HepG2 (cell line): ENCODE measurements around the gene HPCAL1. TPM values are rescaled to one million over a fixed set of nuclear protein-coding genes. Genes with fewer than 3 reads are reported as not detected.

ENCODE experiments used
- BRCA1 ChIP-seq: sonication (generic); formaldehyde crosslinking; IDR thresholded peaks from 2 replicates; pipeline ENCODE4 v1.4.0; 2020; ENCODE audit warnings: missing genetic modification reagents
- E2F5 ChIP-seq: sonication (generic); formaldehyde crosslinking; conservative IDR thresholded peaks from 2 replicates; pipeline ENCODE4 v1.4.0; 2020; ENCODE audit warnings: missing genetic modification reagents
- FOXO4 ChIP-seq: sonication (generic); formaldehyde crosslinking; conservative IDR thresholded peaks from 2 replicates; pipeline ENCODE4 v1.8.1; 2023; ENCODE audit warnings: missing genetic modification reagents
- NFE2L1 ChIP-seq: sonication (generic); formaldehyde crosslinking; IDR thresholded peaks from 2 replicates; pipeline ENCODE4 v1.4.0; 2020; ENCODE audit warnings: missing genetic modification reagents, mild to moderate bottlenecking, borderline replicate concordance
- ONECUT2 ChIP-seq: sonication (generic); formaldehyde crosslinking; IDR thresholded peaks from 2 replicates; pipeline ENCODE4 v1.4.0; 2020; ENCODE audit warnings: missing genetic modification reagents
- SRSF4 ChIP-seq: fragments of 200-400 bp; formaldehyde crosslinking; IDR thresholded peaks from one replicate; pipeline ENCODE4 v1.6.1; 2018; ENCODE audit warnings: mild to moderate bottlenecking, low read depth, low read length, moderate library complexity; ENCODE audit not compliant: poor library complexity, severe bottlenecking
- TERF1 ChIP-seq: sonication (generic); formaldehyde crosslinking; IDR thresholded peaks from 2 replicates; pipeline ENCODE4 v1.8.0; 2022; ENCODE audit warnings: mild to moderate bottlenecking, missing genetic modification reagents, moderate library complexity
- THYN1 ChIP-seq: sonication (generic); formaldehyde crosslinking; IDR thresholded peaks from 2 replicates; pipeline ENCODE4 v1.8.1; 2023; ENCODE audit warnings: low read depth, mild to moderate bottlenecking, moderate library complexity, missing genetic modification reagents, borderline replicate concordance
- ZNF460 ChIP-seq: sonication (generic); formaldehyde crosslinking; IDR thresholded peaks from 2 replicates; pipeline ENCODE4 v1.5.1; 2020; ENCODE audit warnings: missing genetic modification reagents, mild to moderate bottlenecking, borderline replicate concordance
- ZNF543 ChIP-seq: sonication (generic); formaldehyde crosslinking; IDR thresholded peaks from 2 replicates; pipeline ENCODE4 v1.4.0; 2020; ENCODE audit warnings: mild to moderate bottlenecking, missing genetic modification reagents
- ZNF639 ChIP-seq: conservative IDR thresholded peaks from 2 replicates; pipeline ENCODE4 v1.6.1; 2018; ENCODE audit warnings: missing genetic modification reagents
- ZNF652 ChIP-seq: IDR thresholded peaks from 2 replicates; pipeline ENCODE4 v1.6.1; 2016; ENCODE audit warnings: low read depth, borderline replicate concordance
- ZNF746 ChIP-seq: sonication (generic); formaldehyde crosslinking; IDR thresholded peaks from 2 replicates; pipeline ENCODE4 v1.8.0; 2022; ENCODE audit warnings: mild to moderate bottlenecking, missing genetic modification reagents
- ZSCAN25 ChIP-seq: sonication (generic); formaldehyde crosslinking; IDR thresholded peaks from 2 replicates; pipeline ENCODE4 v1.8.0; 2022; ENCODE audit warnings: mild to moderate bottlenecking, missing genetic modification reagents
- polyA plus RNA-seq, 8 experiments: library from polyadenylated mRNA; depleted of rRNA in 3 of 8; stranded (reverse) in 7 of 8; unstranded in 1 of 8; fragments of >200 nt; fragmentation: Illumina TruSeq in 4 of 8; extraction: Trizol in 4 of 8; gene quantifications; 2 replicates each; pipeline versions ENCODE4 v1.2.1 to v1.2.3, GENCODE V29; 2011 to 2016; ENCODE audit warnings: low read depth in 4 of 8, missing spikeins in 1 of 8, mixed read lengths in 1 of 8; ENCODE audit not compliant: insufficient read depth in 1 of 8
- total RNA-seq, 5 experiments: library from RNA; depleted of rRNA; stranded (reverse); fragments of >200 nt; fragmentation: Illumina TruSeq; extraction: Trizol; gene quantifications; 2 replicates each; pipeline ENCODE4 v1.2.3, GENCODE V29; 2016; ENCODE audit warnings: low read depth in 1 of 5
- TF ChIP-seq, protein P1 (sequence below): sonication (generic); formaldehyde crosslinking; IDR thresholded peaks from 2 replicates; pipeline ENCODE4 v1.5.1; 2020; ENCODE audit warnings: mild to moderate bottlenecking, missing genetic modification reagents, borderline replicate concordance
- TF ChIP-seq, protein P2 (sequence below): sonication (generic); formaldehyde crosslinking; IDR thresholded peaks from 2 replicates; pipeline ENCODE4 v1.4.0; 2020; ENCODE audit warnings: missing genetic modification reagents, borderline replicate concordance

HPCAL1 gene
- total and polyA plus RNA-seq, 2 of the 13 experiments (the other 11 are each of a cell fraction or from before 2014, with no cell fraction given): 29.5 to 29.9 TPM

GRCh38 chr2:10449838-10450691, 147.4 kb downstream of the HPCAL1 start (continued):
- peak; percentile 85 for TF ChIP-seq ZNF639
- no peak for TF ChIP-seq BRCA1
- TF ChIP-seq, protein P1, sequence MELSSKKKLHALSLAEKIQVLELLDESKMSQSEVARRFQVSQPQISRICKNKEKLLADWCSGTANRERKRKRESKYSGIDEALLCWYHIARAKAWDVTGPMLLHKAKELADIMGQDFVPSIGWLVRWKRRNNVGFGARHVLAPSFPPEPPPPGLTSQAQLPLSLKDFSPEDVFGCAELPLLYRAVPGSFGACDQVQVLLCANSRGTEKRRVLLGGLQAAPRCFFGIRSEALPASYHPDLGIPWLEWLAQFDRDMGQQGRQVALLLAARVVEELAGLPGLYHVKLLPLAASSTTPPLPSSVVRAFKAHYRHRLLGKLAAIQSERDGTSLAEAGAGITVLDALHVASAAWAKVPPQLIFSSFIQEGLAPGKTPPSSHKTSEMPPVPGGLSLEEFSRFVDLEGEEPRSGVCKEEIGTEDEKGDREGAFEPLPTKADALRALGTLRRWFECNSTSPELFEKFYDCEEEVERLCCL (CRISPR knock-in tag): peak; percentile 77; the same call in 1 of the 2 replicates
- no peak for TF ChIP-seq FOXO4
- 0 out of 2 replicates have a peak, but pooled peaks have one; percentile 27 for TF ChIP-seq E2F5
- TF ChIP-seq ZNF746 (CRISPR knock-in tag): no peak; the same call in 1 of the 2 replicates
- TF ChIP-seq ZNF460: no peak
- TF ChIP-seq, protein P2, sequence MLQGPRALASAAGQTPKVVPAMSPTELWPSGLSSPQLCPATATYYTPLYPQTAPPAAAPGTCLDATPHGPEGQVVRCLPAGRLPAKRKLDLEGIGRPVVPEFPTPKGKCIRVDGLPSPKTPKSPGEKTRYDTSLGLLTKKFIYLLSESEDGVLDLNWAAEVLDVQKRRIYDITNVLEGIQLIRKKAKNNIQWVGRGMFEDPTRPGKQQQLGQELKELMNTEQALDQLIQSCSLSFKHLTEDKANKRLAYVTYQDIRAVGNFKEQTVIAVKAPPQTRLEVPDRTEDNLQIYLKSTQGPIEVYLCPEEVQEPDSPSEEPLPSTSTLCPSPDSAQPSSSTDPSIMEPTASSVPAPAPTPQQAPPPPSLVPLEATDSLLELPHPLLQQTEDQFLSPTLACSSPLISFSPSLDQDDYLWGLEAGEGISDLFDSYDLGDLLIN (CRISPR knock-in tag): no peak
- no peak for TF ChIP-seq ONECUT2 (CRISPR knock-in tag)
- peak; percentile 68; the same call in 1 of the 2 replicates for TF ChIP-seq ZSCAN25 (CRISPR knock-in tag)
- TF ChIP-seq THYN1 (CRISPR knock-in tag): no peak
- TF ChIP-seq NFE2L1: no peak
- TF ChIP-seq TERF1 (CRISPR knock-in tag): no peak
- TF ChIP-seq ZNF543 (CRISPR knock-in tag): 0 out of 2 replicates have a peak, but pooled peaks have one; percentile 57
- TF ChIP-seq SRSF4: no peak
- peak; percentile 47; the same call in 1 of the 2 replicates for TF ChIP-seq ZNF652 (CRISPR knock-in tag)
